ENCODE measurements around the gene FCHSD2.

- TF ChIP-seq CTCF (tag by site-specific recombination; IDR thresholded peaks at IDR 0.05): no peak
- no peak for TF ChIP-seq ZFP41 (tag by site-specific recombination; IDR thresholded peaks at IDR 0.05; ENCODE audit: borderline replicate concordance)
- no peak for TF ChIP-seq TRIM28 (IDR thresholded peaks at IDR 0.05; ENCODE audit: borderline replicate concordance, low read length)
- no peak for TF ChIP-seq ZNF37A (tag by site-specific recombination; IDR thresholded peaks at IDR 0.05)
- no peak for TF ChIP-seq ZNF140 (tag by site-specific recombination; IDR thresholded peaks at IDR 0.05)
- TF ChIP-seq PRDM4 (tag by site-specific recombination; IDR thresholded peaks at IDR 0.05): no peak
Measured at GRCh38 chr11:72939031-72939430, 203.1 kb downstream of the FCHSD2 start.

Data from HEK293 (cell line).